Colonic mucosa (tissue), 4 donors: Measurements from ENCODE around the gene CNTNAP5. TPM values are rescaled to one million over a fixed set of nuclear protein-coding genes. Genes with fewer than 3 reads are reported as not detected.

Experiments
- DNase-seq: peaks from one replicate; pipeline ENCODE4 v3.0.0-alpha.2; 2020
- H3K27ac ChIP-seq: fragments of 200-600 bp; one replicate; pipeline ENCODE4 v1.8.0; 2021
- H3K27me3 ChIP-seq: fragments of 200-600 bp; one replicate; pipeline ENCODE4 v1.8.0; 2021
- H3K36me3 ChIP-seq: fragments of 200-600 bp; one replicate; pipeline ENCODE4 v1.8.0; 2021
- H3K4me1 ChIP-seq: fragments of 200-600 bp; one replicate; pipeline ENCODE4 v1.8.0; 2021; ENCODE audit warnings: mild to moderate bottlenecking
- H3K4me3 ChIP-seq: fragments of 200-600 bp; one replicate; pipeline ENCODE4 v1.8.0; 2021
- H3K9ac ChIP-seq, 2 donors: one replicate each; pipeline ENCODE4 v1.7.0; 2013; ENCODE audit warnings: control low read depth in 2 of 2, low read depth in 2 of 2, low read length in 2 of 2
- H3K9me3 ChIP-seq: fragments of 200-600 bp; one replicate; pipeline ENCODE4 v1.8.0; 2021
- intact Hi-C: fragments of 100-400 bp; cut with DNase I; formaldehyde crosslinking; loops from one replicate; pipeline ENCODE4 v1.14.1; 2022
- total RNA-seq, 2 donors: library from RNA; stranded (reverse); fragmentation: NEBNext Ultra II Directional in 1 of 2; extraction: Animal tissue kit (Norgen Biotek cat#: 25700) in 1 of 2; gene quantifications; one replicate each; pipeline ENCODE4 v1.2.1, GENCODE V29; 2021
- TF ChIP-seq, protein P1 (sequence below): fragments of 200-600 bp; IDR thresholded peaks from one replicate; pipeline ENCODE4 v1.8.0; 2022; ENCODE audit warnings: antibody characterized with exemption, mild to moderate bottlenecking
- donor health status: healthy.
- donor health status: DM: no; HTN: no; CAD: no.
- donor health status: DM: no; HTN: no; CAD: no.

CNTNAP5 gene
- total RNA-seq, 2 donors from 2014 or later: 0.35 TPM; not detected in 1

DNA sequence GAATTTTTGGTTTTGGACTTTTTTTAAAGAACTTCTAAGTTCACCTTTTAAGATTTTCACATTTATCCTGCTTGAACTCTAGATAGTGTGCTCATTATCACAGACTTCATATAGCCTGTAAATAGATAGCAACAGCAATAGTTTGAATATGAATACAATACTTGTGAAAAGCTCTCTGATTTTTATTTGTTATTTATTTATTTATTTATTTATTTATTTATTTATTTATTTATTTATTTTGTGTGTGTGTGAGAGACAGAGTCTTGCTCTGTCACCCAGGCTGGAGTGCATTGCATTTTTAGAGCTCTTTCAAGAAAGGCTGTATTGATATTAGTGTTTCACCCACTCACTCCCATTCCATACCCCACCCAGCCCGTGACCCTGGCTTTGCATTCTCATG lies 153.6 kb downstream of the CNTNAP5 start:
- Histone ChIP-seq H3K27ac (no peak overlapping the region), H3K36me3 (no peaks in the 10 kb centered on the region), H3K4me3 (no peak overlapping the region), H3K4me1 (no peaks in the 10 kb centered on the region), H3K27me3 (no peaks in the 10 kb centered on the region), H3K9ac (no peak overlapping the region), H3K9me3 (no peaks in the 10 kb centered on the region)
- intact Hi-C loops: no loop called here
- no peak for DNase-seq
- TF ChIP-seq, protein P1, sequence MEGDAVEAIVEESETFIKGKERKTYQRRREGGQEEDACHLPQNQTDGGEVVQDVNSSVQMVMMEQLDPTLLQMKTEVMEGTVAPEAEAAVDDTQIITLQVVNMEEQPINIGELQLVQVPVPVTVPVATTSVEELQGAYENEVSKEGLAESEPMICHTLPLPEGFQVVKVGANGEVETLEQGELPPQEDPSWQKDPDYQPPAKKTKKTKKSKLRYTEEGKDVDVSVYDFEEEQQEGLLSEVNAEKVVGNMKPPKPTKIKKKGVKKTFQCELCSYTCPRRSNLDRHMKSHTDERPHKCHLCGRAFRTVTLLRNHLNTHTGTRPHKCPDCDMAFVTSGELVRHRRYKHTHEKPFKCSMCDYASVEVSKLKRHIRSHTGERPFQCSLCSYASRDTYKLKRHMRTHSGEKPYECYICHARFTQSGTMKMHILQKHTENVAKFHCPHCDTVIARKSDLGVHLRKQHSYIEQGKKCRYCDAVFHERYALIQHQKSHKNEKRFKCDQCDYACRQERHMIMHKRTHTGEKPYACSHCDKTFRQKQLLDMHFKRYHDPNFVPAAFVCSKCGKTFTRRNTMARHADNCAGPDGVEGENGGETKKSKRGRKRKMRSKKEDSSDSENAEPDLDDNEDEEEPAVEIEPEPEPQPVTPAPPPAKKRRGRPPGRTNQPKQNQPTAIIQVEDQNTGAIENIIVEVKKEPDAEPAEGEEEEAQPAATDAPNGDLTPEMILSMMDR: no peak

DNA sequence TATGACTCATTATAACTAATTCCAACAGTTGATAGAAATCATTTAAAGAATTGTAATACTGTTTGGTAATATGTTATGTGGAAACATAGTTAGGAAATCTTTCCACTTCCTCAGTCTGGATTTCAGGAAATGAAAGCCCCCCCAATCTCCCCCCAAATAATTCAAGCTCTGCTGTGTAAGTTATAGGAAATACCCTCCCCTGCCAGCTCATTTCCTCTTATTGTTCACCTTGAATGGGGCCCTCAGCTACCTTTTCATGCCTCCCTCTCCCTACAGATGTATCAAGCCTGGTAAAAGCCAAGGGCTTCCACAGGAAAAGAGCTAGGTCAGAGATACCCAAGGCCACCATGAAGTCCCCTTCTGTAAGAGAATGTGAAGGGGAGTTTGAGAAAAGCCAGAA lies 155.5 kb downstream of the CNTNAP5 start:
- Histone ChIP-seq H3K4me1 (no peaks in the 10 kb centered on the region), H3K36me3 (no peaks in the 10 kb centered on the region), H3K27me3 (no peaks in the 10 kb centered on the region), H3K4me3 (no peak overlapping the region), H3K9ac (no peak overlapping the region), H3K27ac (no peak overlapping the region), H3K9me3 (no peaks in the 10 kb centered on the region)
- no peak for DNase-seq
- intact Hi-C loops: no loop called here
- TF ChIP-seq, protein P1: no peak

DNA sequence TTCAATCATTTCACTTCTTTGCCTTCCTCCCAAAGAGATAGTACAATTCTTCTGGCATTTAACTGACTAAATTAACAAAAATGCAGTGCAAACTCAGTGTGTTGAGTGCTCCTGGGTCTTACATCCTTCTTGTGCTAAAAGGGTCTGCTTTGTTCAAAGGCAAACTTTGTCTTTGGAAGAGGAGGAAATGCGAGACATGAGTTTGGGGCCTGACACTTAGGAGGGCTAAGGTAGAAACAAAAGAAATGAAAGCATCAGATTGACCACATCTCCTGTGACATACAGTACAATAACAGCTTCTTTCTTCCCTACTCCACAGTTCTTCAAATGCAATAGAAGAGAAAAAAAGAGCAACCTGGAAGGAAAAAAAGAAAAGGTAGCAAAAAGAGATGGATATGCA lies 161.7 kb downstream of the CNTNAP5 start:
- Histone ChIP-seq H3K27ac (no peak overlapping the region), H3K4me1 (no peaks in the 10 kb centered on the region), H3K4me3 (no peak overlapping the region), H3K9me3 (no peaks in the 10 kb centered on the region), H3K36me3 (no peaks in the 10 kb centered on the region), H3K27me3 (no peaks in the 10 kb centered on the region), H3K9ac (no peak overlapping the region)
- TF ChIP-seq, protein P1: no peak
- no peak for DNase-seq
- intact Hi-C loops: no loop called here

DNA sequence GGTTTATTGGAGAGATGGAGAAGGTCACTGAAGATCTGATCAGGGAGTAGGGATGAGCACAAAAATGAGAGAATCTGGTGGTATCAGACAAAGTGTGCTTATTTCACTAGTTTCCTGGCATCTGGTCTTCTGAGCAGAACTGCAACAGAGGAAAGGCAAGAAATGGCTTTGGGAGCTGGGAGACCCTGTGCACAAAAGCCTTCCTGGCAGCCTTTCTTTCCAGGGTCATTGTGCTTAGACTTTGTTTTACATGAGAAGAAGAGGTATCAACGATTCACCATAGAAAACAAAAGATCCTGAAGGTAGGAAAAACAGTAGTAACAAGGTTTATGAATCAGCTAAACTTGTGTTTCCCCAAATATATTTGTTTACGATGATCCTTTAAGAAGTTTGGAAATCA lies 162.9 kb downstream of the CNTNAP5 start:
- H3K4me1 ChIP-seq: no peaks in the 10 kb centered on the region
- intact Hi-C loops: no loop called here
- H3K36me3 ChIP-seq: no peaks in the 10 kb centered on the region
- no peak overlapping the region for H3K9ac ChIP-seq
- DNase-seq: no peak
- H3K27me3 ChIP-seq: no peaks in the 10 kb centered on the region
- no peak overlapping the region for H3K4me3 ChIP-seq
- H3K9me3 ChIP-seq: no peaks in the 10 kb centered on the region
- no peak overlapping the region for H3K27ac ChIP-seq
- TF ChIP-seq, protein P1: no peak

DNA sequence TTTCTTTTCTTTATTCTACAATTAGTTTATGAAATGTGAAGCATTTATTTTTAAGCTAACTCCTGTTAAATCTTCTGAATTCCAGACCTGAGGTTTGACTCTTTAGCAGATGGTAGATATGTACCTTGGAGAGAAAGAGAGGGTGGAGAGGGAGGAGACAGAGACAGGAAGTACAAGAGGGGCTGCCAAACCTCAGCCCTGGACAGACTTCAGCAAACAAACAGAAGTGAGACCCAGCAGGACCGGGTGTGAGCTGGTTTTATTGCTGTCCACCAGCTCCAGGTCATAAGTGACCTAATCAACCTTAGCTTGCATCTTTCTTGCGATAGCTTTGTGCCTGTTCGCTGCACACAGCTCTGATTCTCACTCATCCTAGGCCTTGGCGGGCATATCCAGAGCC lies 168.6 kb downstream of the CNTNAP5 start:
- DNase-seq: no peak
- intact Hi-C loops: no loop called here
- H3K4me3 ChIP-seq: no peak overlapping the region
- H3K27ac ChIP-seq: no peak overlapping the region
- H3K9ac ChIP-seq: no peak overlapping the region
- no peaks in the 10 kb centered on the region for H3K4me1 ChIP-seq
- no peaks in the 10 kb centered on the region for H3K9me3 ChIP-seq
- H3K27me3 ChIP-seq: no peaks in the 10 kb centered on the region
- no peaks in the 10 kb centered on the region for H3K36me3 ChIP-seq
- TF ChIP-seq, protein P1: no peak

DNA sequence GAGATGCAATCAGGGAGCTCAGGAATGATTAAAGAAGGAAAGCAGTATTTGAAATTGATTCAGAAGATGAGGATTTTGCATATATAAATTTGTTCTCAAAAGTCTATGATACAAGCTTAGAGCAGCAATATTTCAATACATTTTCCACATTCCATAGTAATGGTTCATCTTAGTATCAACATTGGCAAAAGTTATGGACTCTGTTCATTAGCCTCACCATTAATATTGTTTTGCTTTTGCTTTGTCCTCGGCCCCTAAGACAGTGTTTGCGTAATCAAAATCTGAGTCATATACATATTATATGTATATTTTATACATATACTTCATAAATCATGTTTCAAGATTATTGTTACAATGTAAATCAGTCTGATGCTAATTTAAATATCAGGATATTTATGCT lies 176.6 kb downstream of the CNTNAP5 start:
- H3K4me1 ChIP-seq: no peaks in the 10 kb centered on the region
- no peak overlapping the region for H3K9ac ChIP-seq
- TF ChIP-seq, protein P1: no peak
- H3K27me3 ChIP-seq: no peaks in the 10 kb centered on the region
- no peaks in the 10 kb centered on the region for H3K36me3 ChIP-seq
- DNase-seq: no peak
- H3K4me3 ChIP-seq: no peak overlapping the region
- no peak overlapping the region for H3K27ac ChIP-seq
- intact Hi-C loops: no loop called here
- no peaks in the 10 kb centered on the region for H3K9me3 ChIP-seq
